Stimulated activated CD8-positive, alpha-beta memory T cell treated with anti-CD3 and anti-CD28 coated beads, Interleukin-15, amount 100 ng/mL, for 1 hour (primary cell): ENCODE measurements around the gene ENKD1.

Experiments
- DNase-seq: peaks from one replicate; pipeline ENCODE4 v3.0.0-alpha.2; 2020; ENCODE audit warnings: low read depth

The ENKD1 gene

DNA sequence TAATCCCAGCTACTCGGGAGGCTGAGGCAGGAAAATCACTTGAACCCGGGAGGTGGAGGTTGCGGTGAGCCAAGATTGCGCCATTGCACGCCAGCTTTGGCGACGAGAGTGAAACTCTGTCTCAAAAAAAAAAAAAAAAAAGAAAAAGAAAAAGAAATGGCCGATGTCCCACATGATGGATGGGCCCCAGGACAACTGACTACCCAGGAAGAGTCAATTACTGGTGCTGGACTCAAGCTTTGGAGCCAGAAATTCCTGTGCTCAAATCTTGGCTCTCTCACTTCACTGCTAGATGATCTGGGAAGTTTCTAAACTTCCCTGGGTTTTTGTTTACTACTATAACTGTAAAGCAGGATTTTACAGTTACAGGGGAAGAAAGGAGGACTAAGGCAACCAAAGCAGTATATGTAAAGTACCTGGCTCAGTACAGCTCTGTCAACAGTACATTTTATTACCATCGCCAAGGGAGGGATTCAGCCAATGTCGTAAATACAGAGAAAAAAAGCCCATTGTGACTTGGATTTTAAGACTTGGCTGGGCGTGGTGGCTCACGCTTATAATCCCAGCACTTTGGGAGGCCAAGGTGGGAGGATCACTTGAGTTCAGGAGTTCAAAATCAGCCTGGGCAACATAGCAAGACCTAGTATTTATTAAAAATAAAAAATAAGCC, 11.9 kb upstream of the ENKD1 start:
- DNase-seq: no peak

- DNase-seq: no peak
These were observed 11.2 kb upstream of the ENKD1 start for GRCh38 chr16:67677712-67678111.

DNA sequence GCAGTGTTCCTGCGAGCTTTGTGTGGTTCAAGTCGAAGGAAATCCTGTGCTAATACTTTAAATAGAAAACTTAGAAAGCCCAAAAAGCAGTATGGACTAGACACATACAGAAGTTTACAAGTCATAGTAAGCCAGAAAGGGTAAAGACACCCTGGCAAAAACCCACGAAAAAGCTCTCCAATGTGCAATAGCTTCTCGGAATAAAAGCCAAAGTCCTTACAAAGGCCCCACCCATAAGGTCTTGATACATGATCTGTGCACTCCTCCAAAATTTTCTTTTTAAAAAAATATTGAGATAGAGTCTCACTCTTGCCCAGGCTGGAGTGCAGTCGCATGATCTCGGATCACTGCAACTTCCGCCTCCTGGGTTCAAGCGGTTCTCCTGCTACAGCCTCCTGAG, 10.4 kb upstream of the ENKD1 start:
- DNase-seq: no peak

DNA sequence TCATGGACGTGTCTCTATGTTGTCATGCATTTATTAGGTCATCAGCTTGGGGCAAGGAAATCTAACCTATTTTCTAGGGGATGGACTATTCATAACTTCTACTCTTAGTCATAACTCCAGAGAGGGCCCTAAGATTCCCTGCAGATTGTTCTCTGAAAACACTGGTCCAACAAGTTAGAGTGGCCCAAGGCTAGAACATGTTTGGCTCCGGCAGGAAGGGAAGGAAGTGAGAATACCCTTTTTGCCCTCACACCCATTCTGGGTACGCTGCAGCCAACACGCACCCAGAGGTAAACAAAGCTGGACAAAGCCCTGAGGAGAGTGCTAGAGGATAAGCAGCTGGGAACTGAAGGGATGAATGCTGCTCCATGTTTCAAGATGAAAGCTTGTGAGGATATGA, 10.0 kb upstream of the ENKD1 start:
- no peak for DNase-seq

GRCh38 chr16:67675999-67676398, 9.4 kb upstream of the ENKD1 start:
- no peak for DNase-seq

GRCh38 chr16:67675579-67675935, 9.0 kb upstream of the ENKD1 start:
- DNase-seq: no peak

DNA sequence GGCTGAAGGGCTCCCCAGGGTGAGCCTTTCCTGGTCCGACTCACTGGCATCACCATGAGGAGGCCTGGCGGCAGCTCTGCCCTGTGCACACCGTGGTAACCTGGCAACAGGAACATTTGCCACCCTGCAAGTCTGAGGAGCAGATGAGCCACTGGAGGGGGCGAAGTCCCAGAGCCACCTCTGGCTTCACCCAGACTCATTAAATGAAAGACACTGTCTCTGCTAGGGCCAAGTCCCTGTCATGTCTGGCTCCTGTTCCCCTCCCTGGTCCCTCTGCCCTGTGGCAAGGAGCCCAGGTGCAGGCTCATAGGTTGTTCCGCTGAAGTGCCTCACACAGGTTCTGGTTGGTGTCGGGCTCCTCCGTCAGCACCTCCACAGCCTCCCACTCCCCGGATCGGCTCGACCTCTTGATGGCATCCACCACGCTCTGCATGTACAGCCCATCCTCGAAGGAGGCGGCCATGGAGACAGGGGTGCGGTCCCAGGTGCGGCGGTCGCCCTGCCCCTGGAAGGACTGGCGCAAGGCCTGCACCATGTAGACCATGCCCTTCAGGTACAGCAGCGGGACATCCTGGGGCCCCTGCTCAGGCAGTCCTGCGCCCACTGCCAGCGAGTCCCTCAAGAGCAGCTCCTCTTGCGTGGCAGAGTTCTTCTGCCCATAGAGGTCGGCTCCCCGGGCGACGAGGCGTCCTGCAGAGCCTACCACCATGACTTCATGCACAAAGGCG, 8.5 kb upstream of the ENKD1 start:
- no peak for DNase-seq

- DNase-seq: no peak
These were observed 7.4 kb upstream of the ENKD1 start for GRCh38 chr16:67673712-67674580.

GRCh38 chr16:67672739-67673662, 6.5 kb upstream of the ENKD1 start:
- no peak for DNase-seq

DNA sequence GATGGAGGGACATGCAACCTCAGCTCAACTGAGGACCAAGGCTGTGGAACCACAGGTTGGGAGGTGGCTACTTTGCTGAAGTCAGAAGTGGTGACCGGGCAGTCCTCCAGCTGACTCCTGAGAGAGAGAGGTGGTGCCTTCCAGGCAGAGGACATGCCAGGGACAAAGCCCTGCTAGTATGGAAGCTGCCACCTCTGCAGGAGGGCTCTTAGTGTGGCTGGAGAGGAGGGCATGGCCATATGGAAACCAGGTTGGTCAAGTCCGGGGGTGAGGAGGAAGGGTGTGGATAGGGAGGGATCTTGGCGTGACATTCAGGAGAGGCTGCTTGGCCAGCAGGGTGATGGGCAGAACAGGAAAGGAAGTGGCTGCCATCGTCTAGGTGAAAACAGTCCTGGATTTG, 5.8 kb upstream of the ENKD1 start:
- no peak for DNase-seq

DNA sequence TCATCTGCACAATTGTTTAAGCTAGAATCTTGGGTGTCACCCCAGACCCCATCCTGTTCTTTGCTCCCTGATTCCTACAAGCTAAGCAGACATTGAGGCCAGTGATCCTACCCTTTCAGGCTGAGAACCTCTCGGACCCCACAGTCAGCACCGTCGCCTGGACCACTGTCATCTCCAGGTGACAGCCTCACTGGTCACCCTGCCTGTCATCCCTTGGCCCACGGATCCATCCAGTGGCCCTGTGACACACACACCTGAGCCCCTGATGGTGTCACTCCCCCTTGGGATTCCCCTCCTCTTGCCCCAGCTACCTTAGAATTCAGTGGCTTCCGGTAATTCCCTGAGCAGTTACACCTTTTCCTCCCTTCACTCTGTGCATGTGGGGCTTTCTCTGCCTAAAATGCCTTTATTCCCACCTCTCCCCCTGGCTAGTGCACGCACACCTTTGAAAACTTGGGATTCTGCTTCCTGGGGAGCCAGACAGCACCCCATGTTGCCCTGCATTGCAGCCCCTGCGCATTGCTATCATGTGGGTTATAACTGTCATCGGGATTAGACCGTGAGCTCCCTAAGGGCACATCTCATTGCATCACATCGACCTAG, 3.0 kb upstream of the ENKD1 start:
- DNase-seq: no peak

DNA sequence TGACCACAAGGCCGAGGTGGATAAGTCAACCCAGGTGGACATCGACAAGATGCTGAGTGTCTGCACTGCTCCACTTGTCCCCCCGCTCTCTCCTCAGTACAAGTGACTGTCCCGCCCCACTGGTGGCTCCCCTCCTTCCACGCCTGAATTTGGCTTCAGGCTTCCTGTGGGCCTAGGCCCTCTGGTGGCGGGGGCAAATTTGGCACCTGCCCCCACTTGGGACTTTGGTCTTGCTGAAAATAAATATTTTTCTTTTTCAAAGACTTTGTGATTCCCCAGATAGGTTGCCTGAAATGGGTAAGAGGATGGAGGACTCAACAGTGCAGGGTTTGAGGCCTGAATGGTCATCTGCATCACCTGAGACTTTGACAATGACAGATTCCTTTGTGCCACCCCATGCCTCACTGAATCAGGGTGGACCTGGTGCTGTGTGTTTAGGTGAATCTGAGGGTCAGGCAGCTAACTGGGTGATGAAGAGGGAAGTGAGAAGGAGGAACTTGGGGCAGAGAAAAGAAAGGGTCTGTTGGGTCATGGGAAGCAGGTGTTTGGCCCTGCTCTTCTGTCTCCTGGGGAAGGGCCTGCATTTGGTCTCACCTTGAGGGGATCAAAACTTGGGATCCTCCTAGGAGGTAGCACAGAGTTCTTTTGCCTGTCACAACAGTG, 2.1 kb upstream of the ENKD1 start:
- no peak for DNase-seq

- DNase-seq: peak; percentile 51
These were observed 1.4 kb upstream of the ENKD1 start for GRCh38 chr16:67667817-67668494.

- DNase-seq: no peak
These were observed 885 bp upstream of the ENKD1 start for GRCh38 chr16:67667453-67667816.

- DNase-seq: no peak
These were observed 458 bp downstream of the ENKD1 start for GRCh38 chr16:67666032-67666551.

DNA sequence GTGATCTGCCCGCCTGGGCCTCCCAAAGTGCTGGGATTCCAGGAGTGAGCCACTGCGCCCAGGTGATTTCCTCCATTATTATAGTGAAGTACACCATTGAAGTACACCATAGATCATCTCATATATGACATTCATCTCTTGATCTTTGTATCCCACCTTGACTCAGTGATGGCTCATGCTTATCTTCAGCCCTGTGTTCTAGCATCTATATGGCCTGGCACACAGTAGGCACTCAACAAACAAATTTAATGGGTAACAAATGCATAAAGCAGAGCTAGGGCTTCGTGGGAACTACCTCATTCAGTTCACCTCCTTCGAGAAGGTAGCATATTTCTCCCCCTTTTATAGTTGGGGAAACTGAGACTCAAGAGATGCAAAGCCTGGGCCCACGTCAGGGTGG, 952 bp downstream of the ENKD1 start:
- DNase-seq: no peak

- no peak for DNase-seq
These were observed 1.7 kb downstream of the ENKD1 start for GRCh38 chr16:67664871-67665270.

DNA sequence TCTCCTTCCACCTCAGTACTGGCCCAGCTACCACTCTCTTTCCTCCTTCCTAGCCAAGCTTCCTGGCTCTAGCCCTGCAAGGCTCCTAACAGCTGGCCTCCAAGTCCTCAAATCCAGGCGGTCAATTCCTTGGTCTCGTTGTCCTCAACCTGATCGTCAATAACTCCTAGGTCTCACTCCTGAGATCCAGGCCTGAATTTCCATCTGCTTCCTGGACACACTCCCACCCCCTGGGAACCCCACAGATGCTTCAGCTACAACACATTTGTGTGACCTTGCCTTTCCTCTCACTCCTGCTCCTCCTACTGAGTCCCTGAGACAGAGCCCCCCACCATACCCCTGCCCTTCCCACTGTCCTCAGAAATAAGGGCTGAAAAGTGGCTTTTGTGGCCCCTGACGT, 2.3 kb downstream of the ENKD1 start:
- DNase-seq: no peak

- no peak for DNase-seq
These were observed 2.7 kb downstream of the ENKD1 start for GRCh38 chr16:67663877-67664222.

GRCh38 chr16:67663151-67663876, 3.2 kb downstream of the ENKD1 start:
- DNase-seq: no peak
